ENCODE measurements around the gene SSX2IP. TPM values are rescaled to one million over a fixed set of nuclear protein-coding genes. Genes with fewer than 3 reads are reported as not detected.

The SSX2IP gene
- total RNA-seq, 1 experiment from 2014 or later = 20.7 TPM

DNA sequence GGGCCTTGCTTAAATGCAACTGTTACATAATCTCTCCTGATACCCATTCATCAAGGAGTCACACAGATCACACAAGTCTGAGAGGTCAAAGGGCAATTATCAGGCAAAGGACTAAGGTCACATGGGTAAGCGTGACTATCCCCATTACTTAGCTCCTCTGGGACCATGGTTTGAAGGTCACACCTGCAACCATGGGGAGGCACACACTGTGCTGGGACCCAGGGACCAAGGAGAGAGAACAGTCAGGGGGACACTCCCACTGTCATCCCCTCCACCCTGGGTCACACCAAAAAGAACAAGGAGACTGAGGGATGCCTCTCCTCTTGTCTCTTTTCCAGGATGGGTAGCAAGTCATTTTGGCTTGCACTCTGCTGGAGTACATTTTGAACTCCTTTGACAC lies 85.1 kb downstream of the SSX2IP start:
- no peaks in the 10 kb centered on the region for H3K36me3 ChIP-seq (ENCODE audit: low read depth)
- peak overlapping the region; percentile 80 for H3K4me2 ChIP-seq
- no peak overlapping the region for H3K27ac ChIP-seq
- H4K20me1 ChIP-seq (ENCODE audit: insufficient read depth) = no peaks in the 10 kb centered on the region
- H3K9me3 ChIP-seq (ENCODE audit: insufficient read depth, low read depth) = peaks cover 10% of the 10 kb centered on the region; the same call in 1 of the 2 replicates
- no peak for TF ChIP-seq EZH2 (IDR thresholded peaks at IDR 0.05; ENCODE audit: low read depth)
- TF ChIP-seq, protein P1, sequence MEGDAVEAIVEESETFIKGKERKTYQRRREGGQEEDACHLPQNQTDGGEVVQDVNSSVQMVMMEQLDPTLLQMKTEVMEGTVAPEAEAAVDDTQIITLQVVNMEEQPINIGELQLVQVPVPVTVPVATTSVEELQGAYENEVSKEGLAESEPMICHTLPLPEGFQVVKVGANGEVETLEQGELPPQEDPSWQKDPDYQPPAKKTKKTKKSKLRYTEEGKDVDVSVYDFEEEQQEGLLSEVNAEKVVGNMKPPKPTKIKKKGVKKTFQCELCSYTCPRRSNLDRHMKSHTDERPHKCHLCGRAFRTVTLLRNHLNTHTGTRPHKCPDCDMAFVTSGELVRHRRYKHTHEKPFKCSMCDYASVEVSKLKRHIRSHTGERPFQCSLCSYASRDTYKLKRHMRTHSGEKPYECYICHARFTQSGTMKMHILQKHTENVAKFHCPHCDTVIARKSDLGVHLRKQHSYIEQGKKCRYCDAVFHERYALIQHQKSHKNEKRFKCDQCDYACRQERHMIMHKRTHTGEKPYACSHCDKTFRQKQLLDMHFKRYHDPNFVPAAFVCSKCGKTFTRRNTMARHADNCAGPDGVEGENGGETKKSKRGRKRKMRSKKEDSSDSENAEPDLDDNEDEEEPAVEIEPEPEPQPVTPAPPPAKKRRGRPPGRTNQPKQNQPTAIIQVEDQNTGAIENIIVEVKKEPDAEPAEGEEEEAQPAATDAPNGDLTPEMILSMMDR (conservative IDR thresholded peaks at IDR 0.05) = no peak
- H2AFZ ChIP-seq = no peak overlapping the region
- BruUV-seq (replicated peaks) = no TSS peak
- H3K79me2 ChIP-seq (ENCODE audit: low read depth) = no peaks in the 10 kb centered on the region
- ChIA-PET CTCF (interaction anchor here (1.0 kb wide), 1 partner anchor 30 kb away, joined by 4 read pairs; no protein-coding TSS in a partner anchor), POLR2A (ENCODE audit: unreplicated experiment) (no interaction called here)
- peaks cover 26% of the 10 kb centered on the region for H3K4me1 ChIP-seq (replicated peaks; ENCODE audit: insufficient read depth)
- peaks cover 21% of the 10 kb centered on the region for H3F3A ChIP-seq (ENCODE audit: insufficient read depth, low read depth)
- no peaks in the 10 kb centered on the region for H3K27me3 ChIP-seq (ENCODE audit: insufficient read depth, low read depth)
- H3K4me3 ChIP-seq = no peak overlapping the region
- no peak for DNase-seq
- no peaks in the 10 kb centered on the region for H3K9me2 ChIP-seq (ENCODE audit: insufficient read depth)
- intact Hi-C loops (cut with micrococcal nuclease; ENCODE audit: unreplicated experiment) = loop anchor here (2.0 kb wide), 2 partner anchors 162 to 170 kb away; no protein-coding TSS in a partner anchor

GRCh38 chr1:84603941-84604830 lies 86.1 kb downstream of the SSX2IP start:
- ChIA-PET POLR2A (ENCODE audit: unreplicated experiment) (interaction anchor here (0.5 kb wide), 1 partner anchor 36 kb away, joined by 4 read pairs; no protein-coding TSS in a partner anchor), CTCF (interaction anchor here (1.0 to 1.4 kb wide), 3 partner anchors 29 to 461 kb away, joined by 3 to 4 read pairs (median 4); no protein-coding TSS in a partner anchor)
- peak; percentile 74 to 97 for DNase-seq

GRCh38 chr1:84603223-84603622 lies 87.0 kb downstream of the SSX2IP start:
- Histone ChIP-seq H3F3A (ENCODE audit: insufficient read depth, low read depth) (peaks cover 37% of the 10 kb centered on the region), H3K9me3 (ENCODE audit: insufficient read depth, low read depth) (peaks cover 10% of the 10 kb centered on the region; the same call in 1 of the 2 replicates), H2AFZ (peak overlapping the region; percentile 72; the same call in 1 of the 2 replicates), H3K4me2 (peak overlapping the region; percentile 80), H3K27ac (peak overlapping the region; percentile 60), H3K27me3 (ENCODE audit: insufficient read depth, low read depth) (no peaks in the 10 kb centered on the region), H3K9me2 (ENCODE audit: insufficient read depth) (no peaks in the 10 kb centered on the region), H3K36me3 (ENCODE audit: low read depth) (no peaks in the 10 kb centered on the region), H3K4me3 (peak overlapping the region; percentile 52), H3K4me1 (replicated peaks; ENCODE audit: insufficient read depth) (peaks cover 43% of the 10 kb centered on the region), H3K79me2 (ENCODE audit: low read depth) (no peaks in the 10 kb centered on the region), H4K20me1 (ENCODE audit: insufficient read depth) (no peaks in the 10 kb centered on the region)
- ChIA-PET CTCF (interaction anchor here (0.6 to 1.4 kb wide), 3 partner anchors 161 to 460 kb away, joined by 3 to 4 read pairs (median 3); no protein-coding TSS in a partner anchor), POLR2A (ENCODE audit: unreplicated experiment) (interaction anchor here (0.5 to 0.7 kb wide), 2 partner anchors 37 to 448 kb away, joined by 4 to 6 read pairs; no protein-coding TSS in a partner anchor)
- peak in 1 of 2 experiments; percentile 61 for DNase-seq
- intact Hi-C loops (cut with micrococcal nuclease; ENCODE audit: unreplicated experiment) = no loop called here
- TF ChIP-seq, protein P1 (conservative IDR thresholded peaks at IDR 0.05) = no peak
- TF ChIP-seq EZH2 (IDR thresholded peaks at IDR 0.05; ENCODE audit: low read depth) = no peak
- BruUV-seq (replicated peaks) = no TSS peak

More at GRCh38 chr1:84603941-84604830, 86.1 kb downstream of the SSX2IP start:
- TF ChIP-seq, protein P1 (conservative IDR thresholded peaks at IDR 0.05) = peak; percentile 92
- no peak for TF ChIP-seq EZH2 (IDR thresholded peaks at IDR 0.05; ENCODE audit: low read depth)
- Histone ChIP-seq H2AFZ (peak overlapping the region; percentile 72), H3K4me3 (peak overlapping the region; percentile 52), H3F3A (ENCODE audit: insufficient read depth, low read depth) (peaks cover 31% of the 10 kb centered on the region), H3K9me3 (ENCODE audit: insufficient read depth, low read depth) (peaks cover 10% of the 10 kb centered on the region; the same call in 1 of the 2 replicates), H4K20me1 (ENCODE audit: insufficient read depth) (no peaks in the 10 kb centered on the region), H3K36me3 (ENCODE audit: low read depth) (no peaks in the 10 kb centered on the region), H3K9me2 (ENCODE audit: insufficient read depth) (no peaks in the 10 kb centered on the region), H3K79me2 (ENCODE audit: low read depth) (no peaks in the 10 kb centered on the region), H3K4me2 (peak overlapping the region; percentile 80), H3K4me1 (replicated peaks; ENCODE audit: insufficient read depth) (peaks cover 36% of the 10 kb centered on the region), H3K27ac (peak overlapping the region; percentile 60), H3K27me3 (ENCODE audit: insufficient read depth, low read depth) (no peaks in the 10 kb centered on the region)
- intact Hi-C loops (cut with micrococcal nuclease; ENCODE audit: unreplicated experiment) = loop anchor here (1.0 to 2.0 kb wide), 5 partner anchors 98 to 463 kb away; partner anchors contain the start of genes GNG5 and SPATA1
- no TSS peak for BruUV-seq (replicated peaks)

Data from PC-9 (cell line).